Loucy (cell line): Measurements from ENCODE around the gene SPDYA.

Source experiments
- H2AFZ ChIP-seq: fragments of 200-600 bp; sonication (generic); 2 replicates; pipeline ENCODE4 v1.6.0; 2016; ENCODE audit warnings: antibody characterized with exemption, mild to moderate bottlenecking, low read length, moderate library complexity
- H3F3A ChIP-seq: fragments of 200-600 bp; 2 replicates; pipeline ENCODE4 v1.6.0; 2016; ENCODE audit warnings: antibody characterized with exemption, low read depth, mild to moderate bottlenecking
- H3K27me3 ChIP-seq: fragments of 200-600 bp; sonication (generic); 2 replicates; pipeline ENCODE4 v1.6.1; 2014; ENCODE audit warnings: low read length, mild to moderate bottlenecking; ENCODE audit not compliant: insufficient read depth, poor library complexity, severe bottlenecking
- H3K36me3 ChIP-seq: fragments of 200-600 bp; sonication (generic); 2 replicates; pipeline ENCODE4 v1.6.1; 2016; ENCODE audit warnings: low read length; ENCODE audit not compliant: insufficient read depth
- H3K4me1 ChIP-seq: fragments of 200-600 bp; sonication (generic); 2 replicates; pipeline ENCODE4 v1.5.1; 2014; ENCODE audit warnings: low read length, mild to moderate bottlenecking; ENCODE audit not compliant: insufficient read depth, poor library complexity, severe bottlenecking
- H3K4me2 ChIP-seq: fragments of 200-600 bp; sonication (generic); 2 replicates; pipeline ENCODE4 v1.6.0; 2014; ENCODE audit warnings: antibody characterized with exemption, low read length, low read depth, mild to moderate bottlenecking; ENCODE audit not compliant: poor library complexity, severe bottlenecking
- H3K4me3 ChIP-seq: fragments of 200-600 bp; sonication (generic); 2 replicates; pipeline ENCODE4 v1.5.1; 2014; ENCODE audit warnings: low read length, mild to moderate bottlenecking, mixed read lengths; ENCODE audit not compliant: poor library complexity, severe bottlenecking
- H3K79me2 ChIP-seq: fragments of 200-600 bp; sonication (generic); 2 replicates; pipeline ENCODE4 v1.6.1; 2014; ENCODE audit warnings: low read length; ENCODE audit not compliant: insufficient read depth
- H3K9ac ChIP-seq: fragments of 200-600 bp; sonication (generic); 2 replicates; pipeline ENCODE4 v1.6.0; 2014; ENCODE audit warnings: mild to moderate bottlenecking, low read depth, low read length, moderate library complexity; ENCODE audit not compliant: poor library complexity, severe bottlenecking
- H3K9me2 ChIP-seq: fragments of 200-600 bp; sonication (generic); replicated peaks from 2 replicates; pipeline ENCODE4 v1.6.1; 2016; ENCODE audit warnings: low read depth, low read length, mixed read lengths
- H3K9me3 ChIP-seq: fragments of 200-600 bp; sonication (generic); 2 replicates; pipeline ENCODE4 v1.6.1; 2014; ENCODE audit warnings: mild to moderate bottlenecking, antibody characterized with exemption, low read length, low read depth; ENCODE audit not compliant: insufficient read depth
- H4K20me1 ChIP-seq: fragments of 200-600 bp; sonication (generic); 2 replicates; pipeline ENCODE4 v1.6.0; 2014; ENCODE audit warnings: antibody characterized with exemption, low read length, mild to moderate bottlenecking; ENCODE audit not compliant: insufficient read depth, poor library complexity, severe bottlenecking
- EZH2phosphoT487 ChIP-seq: fragments of 200-600 bp; IDR thresholded peaks from 2 replicates; pipeline ENCODE4 v1.6.1; 2018; ENCODE audit warnings: antibody characterized with exemption, mild to moderate bottlenecking, moderate library complexity, borderline replicate concordance
- TF ChIP-seq, protein P1 (sequence below): fragments of 200-600 bp; sonication (generic); conservative IDR thresholded peaks from 2 replicates; pipeline ENCODE4 v1.5.1; 2014; ENCODE audit warnings: mild to moderate bottlenecking, antibody characterized with exemption, low read length

The SPDYA gene

DNA sequence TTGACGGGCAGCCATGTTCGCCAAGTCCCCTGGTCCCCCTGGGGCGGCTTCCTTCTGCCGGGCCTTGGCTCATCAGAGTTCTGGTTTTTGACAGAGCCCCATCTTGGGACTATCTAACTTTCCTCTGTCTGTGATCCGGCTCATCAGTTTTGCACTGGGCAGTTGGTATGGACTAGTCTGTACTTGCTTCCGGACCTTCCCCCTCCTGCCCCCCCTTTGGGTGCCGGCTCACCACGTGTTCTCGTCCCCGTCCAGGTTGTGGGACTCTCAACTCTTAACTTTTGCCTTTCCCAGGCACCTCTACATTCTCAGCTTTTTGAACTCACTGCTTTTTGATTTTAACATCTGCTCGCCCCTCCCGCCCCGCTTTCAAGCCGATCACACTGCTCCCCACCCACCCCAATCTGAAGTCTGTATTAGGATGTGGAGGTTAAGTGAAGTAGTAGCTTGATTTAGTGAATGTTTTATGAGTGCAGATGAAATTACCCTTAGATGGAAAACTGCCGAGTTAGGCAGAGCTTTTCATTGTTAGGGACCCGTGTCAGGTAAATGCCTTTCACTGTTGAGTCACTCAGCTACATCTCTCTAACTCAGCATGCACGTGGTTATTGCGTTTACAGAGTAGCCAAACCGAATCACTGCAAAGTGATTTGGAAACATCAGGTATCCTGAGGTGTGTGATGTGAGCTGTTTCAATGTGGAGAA, 84.7 kb downstream of the SPDYA start:
- peaks cover 58% of the 10 kb centered on the region for H4K20me1 ChIP-seq
- H3K9me2 ChIP-seq, result no peaks in the 10 kb centered on the region
- H3K79me2 ChIP-seq, result peaks cover 60% of the 10 kb centered on the region
- H3K9me3 ChIP-seq, result no peaks in the 10 kb centered on the region
- H3K4me3 ChIP-seq, result peak overlapping the region; percentile 99
- H3K4me2 ChIP-seq, result peak overlapping the region; percentile 95
- no peaks in the 10 kb centered on the region for H3K36me3 ChIP-seq
- no peaks in the 10 kb centered on the region for H3F3A ChIP-seq
- no peak overlapping the region for H2AFZ ChIP-seq
- H3K4me1 ChIP-seq, result peaks cover 42% of the 10 kb centered on the region
- TF ChIP-seq, protein P1, sequence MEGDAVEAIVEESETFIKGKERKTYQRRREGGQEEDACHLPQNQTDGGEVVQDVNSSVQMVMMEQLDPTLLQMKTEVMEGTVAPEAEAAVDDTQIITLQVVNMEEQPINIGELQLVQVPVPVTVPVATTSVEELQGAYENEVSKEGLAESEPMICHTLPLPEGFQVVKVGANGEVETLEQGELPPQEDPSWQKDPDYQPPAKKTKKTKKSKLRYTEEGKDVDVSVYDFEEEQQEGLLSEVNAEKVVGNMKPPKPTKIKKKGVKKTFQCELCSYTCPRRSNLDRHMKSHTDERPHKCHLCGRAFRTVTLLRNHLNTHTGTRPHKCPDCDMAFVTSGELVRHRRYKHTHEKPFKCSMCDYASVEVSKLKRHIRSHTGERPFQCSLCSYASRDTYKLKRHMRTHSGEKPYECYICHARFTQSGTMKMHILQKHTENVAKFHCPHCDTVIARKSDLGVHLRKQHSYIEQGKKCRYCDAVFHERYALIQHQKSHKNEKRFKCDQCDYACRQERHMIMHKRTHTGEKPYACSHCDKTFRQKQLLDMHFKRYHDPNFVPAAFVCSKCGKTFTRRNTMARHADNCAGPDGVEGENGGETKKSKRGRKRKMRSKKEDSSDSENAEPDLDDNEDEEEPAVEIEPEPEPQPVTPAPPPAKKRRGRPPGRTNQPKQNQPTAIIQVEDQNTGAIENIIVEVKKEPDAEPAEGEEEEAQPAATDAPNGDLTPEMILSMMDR, result no peak
- no peak for TF ChIP-seq EZH2phosphoT487
- H3K9ac ChIP-seq, result peak overlapping the region; percentile 90
- H3K27me3 ChIP-seq, result peaks cover 5% of the 10 kb centered on the region

GRCh38 chr2:28896906-28897305, 86.3 kb downstream of the SPDYA start:
- H3K79me2 ChIP-seq, result peaks cover 75% of the 10 kb centered on the region
- H3K4me1 ChIP-seq, result peaks cover 53% of the 10 kb centered on the region
- peaks cover 5% of the 10 kb centered on the region for H3K27me3 ChIP-seq
- no peaks in the 10 kb centered on the region for H3K9me2 ChIP-seq
- no peaks in the 10 kb centered on the region for H3F3A ChIP-seq
- peak overlapping the region; percentile 90 for H3K9ac ChIP-seq
- TF ChIP-seq, protein P1, result no peak
- no peak for TF ChIP-seq EZH2phosphoT487
- peak overlapping the region; percentile 95 for H3K4me2 ChIP-seq
- H3K9me3 ChIP-seq, result no peaks in the 10 kb centered on the region
- no peak overlapping the region for H2AFZ ChIP-seq
- H4K20me1 ChIP-seq, result peaks cover 74% of the 10 kb centered on the region
- H3K36me3 ChIP-seq, result peaks cover 4% of the 10 kb centered on the region; the same call in 1 of the 2 replicates
- peak overlapping the region; percentile 99 for H3K4me3 ChIP-seq

GRCh38 chr2:28898048-28898447, 87.4 kb downstream of the SPDYA start:
- peaks cover 87% of the 10 kb centered on the region for H3K79me2 ChIP-seq
- H3K36me3 ChIP-seq, result peaks cover 15% of the 10 kb centered on the region; the same call in 1 of the 2 replicates
- H3K9ac ChIP-seq, result peak overlapping the region; percentile 90
- H3F3A ChIP-seq, result no peaks in the 10 kb centered on the region
- no peaks in the 10 kb centered on the region for H3K9me3 ChIP-seq
- peak overlapping the region; percentile 99 for H3K4me3 ChIP-seq
- peaks cover 5% of the 10 kb centered on the region for H3K27me3 ChIP-seq
- peaks cover 85% of the 10 kb centered on the region for H4K20me1 ChIP-seq
- H3K4me1 ChIP-seq, result peaks cover 53% of the 10 kb centered on the region
- no peak for TF ChIP-seq EZH2phosphoT487
- TF ChIP-seq, protein P1, result no peak
- H3K4me2 ChIP-seq, result peak overlapping the region; percentile 95
- no peaks in the 10 kb centered on the region for H3K9me2 ChIP-seq
- no peak overlapping the region for H2AFZ ChIP-seq
